ENCODE measurements around the gene IL17RC.
"Not testable (repeated sequence)": the region's sequence is repeated elsewhere in the genome, so short reads cannot be mapped to it uniquely, and the experiment has no call there.

The IL17RC gene

GRCh38 chr3:9891072-9891622 lies 25.8 kb upstream of the IL17RC start:
- no peak for DNase-seq (ENCODE audit: insufficient read length, low spot score)

GRCh38 chr3:9893739-9894138 lies 23.2 kb upstream of the IL17RC start:
- no peak for FAIRE-seq
- DNase-seq (ENCODE audit: insufficient read length, low spot score), result no peak

More at GRCh38 chr3:9891072-9891622, 25.8 kb upstream of the IL17RC start:
- no peak for FAIRE-seq

GRCh38 chr3:9895715-9896114 lies 21.2 kb upstream of the IL17RC start:
- not testable (repeated sequence) for DNase-seq (ENCODE audit: insufficient read length, low spot score); FAIRE-seq

- FAIRE-seq; DNase-seq (ENCODE audit: insufficient read length, low spot score): not testable (repeated sequence)
Measured at GRCh38 chr3:9896755-9897407, 20.0 kb upstream of the IL17RC start.

- no peak for FAIRE-seq
Measured at GRCh38 chr3:9897408-9898372, 19.2 kb upstream of the IL17RC start.

GRCh38 chr3:9898467-9899241 lies 18.2 kb upstream of the IL17RC start:
- no peak for FAIRE-seq

More at GRCh38 chr3:9897408-9898372, 19.2 kb upstream of the IL17RC start:
- DNase-seq (ENCODE audit: insufficient read length, low spot score), result no peak

GRCh38 chr3:9899289-9899791 lies 17.6 kb upstream of the IL17RC start:
- no peak for DNase-seq (ENCODE audit: insufficient read length, low spot score)
- no peak for FAIRE-seq

More at GRCh38 chr3:9898467-9899241, 18.2 kb upstream of the IL17RC start:
- DNase-seq (ENCODE audit: insufficient read length, low spot score), result no peak

- not testable (repeated sequence) for DNase-seq (ENCODE audit: insufficient read length, low spot score); FAIRE-seq
Measured at GRCh38 chr3:9900965-9901415, 15.9 kb upstream of the IL17RC start.

GRCh38 chr3:9901967-9902366 lies 14.9 kb upstream of the IL17RC start:
- FAIRE-seq, result no peak
- no peak for DNase-seq (ENCODE audit: insufficient read length, low spot score)

- FAIRE-seq, result no peak
Measured at GRCh38 chr3:9902372-9903237, 14.3 kb upstream of the IL17RC start, which contains the start of gene IL17RE. Gene IL17RE, plus strand, starts transcription at chr3:9902848. Its CDS starts 85 bp downstream, at chr3:9902933.

GRCh38 chr3:9903238-9903624 lies 13.7 kb upstream of the IL17RC start:
- DNase-seq (ENCODE audit: insufficient read length, low spot score), result no peak
- FAIRE-seq, result no peak

More at GRCh38 chr3:9902372-9903237, 14.3 kb upstream of the IL17RC start, which contains the start of gene IL17RE:
- no peak for DNase-seq (ENCODE audit: insufficient read length, low spot score)

GRCh38 chr3:9903904-9904303 lies 13.0 kb upstream of the IL17RC start:
- FAIRE-seq (no peak), DNase-seq (ENCODE audit: insufficient read length, low spot score) (no peak)

GRCh38 chr3:9906480-9906879 lies 10.4 kb upstream of the IL17RC start:
- DNase-seq (ENCODE audit: insufficient read length, low spot score), result no peak
- FAIRE-seq, result no peak

- DNase-seq (ENCODE audit: insufficient read length, low spot score) (no peak), FAIRE-seq (no peak)
Measured at GRCh38 chr3:9908286-9908685, 8.6 kb upstream of the IL17RC start.

- DNase-seq (ENCODE audit: insufficient read length, low spot score) (no peak), FAIRE-seq (no peak)
Measured at GRCh38 chr3:9909221-9910013, 7.5 kb upstream of the IL17RC start.

GRCh38 chr3:9911863-9912262 lies 5.0 kb upstream of the IL17RC start:
- FAIRE-seq (no peak), DNase-seq (ENCODE audit: insufficient read length, low spot score) (no peak)

GRCh38 chr3:9912294-9912935 lies 4.5 kb upstream of the IL17RC start:
- FAIRE-seq (no peak), DNase-seq (ENCODE audit: insufficient read length, low spot score) (no peak)

GRCh38 chr3:9913601-9914000 lies 3.3 kb upstream of the IL17RC start:
- DNase-seq (ENCODE audit: insufficient read length, low spot score) (no peak), FAIRE-seq (no peak)

Measured in HTR-8/SVneo (cell line).